Thyroid gland (tissue), 4 donors: ENCODE results near the gene CAMTA1.

Source experiments
- POLR2A ChIP-seq, 2 donors: fragments of 450-650 bp; IDR thresholded peaks; one replicate each; pipeline ENCODE4 v1.6.1; 2017; ENCODE audit warnings: antibody characterized with exemption in 2 of 2, mild to moderate bottlenecking in 2 of 2, moderate library complexity in 1 of 2
- TF ChIP-seq, protein P1 (sequence below), 6 experiments: fragments of 200-600 bp in 3 of 6; fragments of 450-650 bp in 3 of 6; sonication (generic) in 3 of 6; IDR thresholded peaks; one replicate each; pipeline ENCODE4 v1.5.1; 2016 to 2019; ENCODE audit warnings: antibody characterized with exemption in 6 of 6, mild to moderate bottlenecking in 2 of 6, inconsistent platforms in 1 of 6, moderate library complexity in 1 of 6

DNA sequence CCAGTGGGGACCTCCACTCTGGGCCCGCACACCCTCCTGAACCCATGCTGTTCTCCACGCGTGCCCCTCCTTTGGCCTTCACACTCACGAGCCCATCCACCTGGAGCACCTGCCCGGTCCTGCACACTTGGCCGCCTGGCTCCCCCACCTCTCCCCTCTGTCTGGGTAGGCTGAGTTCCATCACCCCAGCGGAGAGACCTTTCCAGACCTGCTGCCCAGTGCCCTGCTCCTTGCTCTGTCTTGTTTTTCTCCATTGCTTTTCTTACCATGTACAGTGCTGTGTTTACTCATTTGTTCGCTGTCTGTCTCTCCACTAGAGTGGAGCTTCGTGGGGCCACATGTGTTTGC, 634.8 kb downstream of the CAMTA1 start:
- no peak for TF ChIP-seq POLR2A (IDR thresholded peaks at IDR 0.05)
- TF ChIP-seq, protein P1, sequence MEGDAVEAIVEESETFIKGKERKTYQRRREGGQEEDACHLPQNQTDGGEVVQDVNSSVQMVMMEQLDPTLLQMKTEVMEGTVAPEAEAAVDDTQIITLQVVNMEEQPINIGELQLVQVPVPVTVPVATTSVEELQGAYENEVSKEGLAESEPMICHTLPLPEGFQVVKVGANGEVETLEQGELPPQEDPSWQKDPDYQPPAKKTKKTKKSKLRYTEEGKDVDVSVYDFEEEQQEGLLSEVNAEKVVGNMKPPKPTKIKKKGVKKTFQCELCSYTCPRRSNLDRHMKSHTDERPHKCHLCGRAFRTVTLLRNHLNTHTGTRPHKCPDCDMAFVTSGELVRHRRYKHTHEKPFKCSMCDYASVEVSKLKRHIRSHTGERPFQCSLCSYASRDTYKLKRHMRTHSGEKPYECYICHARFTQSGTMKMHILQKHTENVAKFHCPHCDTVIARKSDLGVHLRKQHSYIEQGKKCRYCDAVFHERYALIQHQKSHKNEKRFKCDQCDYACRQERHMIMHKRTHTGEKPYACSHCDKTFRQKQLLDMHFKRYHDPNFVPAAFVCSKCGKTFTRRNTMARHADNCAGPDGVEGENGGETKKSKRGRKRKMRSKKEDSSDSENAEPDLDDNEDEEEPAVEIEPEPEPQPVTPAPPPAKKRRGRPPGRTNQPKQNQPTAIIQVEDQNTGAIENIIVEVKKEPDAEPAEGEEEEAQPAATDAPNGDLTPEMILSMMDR (IDR thresholded peaks at IDR 0.05), result peak in 1 of 6 experiments; percentile 35
